Right renal pelvis (tissue), 4 donors: ENCODE data around the gene THAP9. TPM values are rescaled to one million over a fixed set of nuclear protein-coding genes. Genes with fewer than 3 reads are reported as not detected.
"Not testable (repeated sequence)": the region's sequence is repeated elsewhere in the genome, so short reads cannot be mapped to it uniquely, and the experiment has no call there.

ENCODE experiments used
- DNase-seq, 4 donors: peaks; one replicate each; pipeline ENCODE4 v3.0.0-alpha.2; 2013; ENCODE audit warnings: low read depth in 4 of 4, low spot score in 3 of 4, missing footprints in 1 of 4
- polyA plus RNA-seq, 4 donors: library from polyadenylated mRNA; unstranded; fragments of 120-200 nt; gene quantifications; one replicate each; pipeline ENCODE4 v1.2.1, GENCODE V29; 2013; ENCODE audit not compliant: insufficient read length in 4 of 4

Gene THAP9
- polyA plus RNA-seq, 4 donors = 9.5 to 11.6 (median 10.8) TPM

DNA sequence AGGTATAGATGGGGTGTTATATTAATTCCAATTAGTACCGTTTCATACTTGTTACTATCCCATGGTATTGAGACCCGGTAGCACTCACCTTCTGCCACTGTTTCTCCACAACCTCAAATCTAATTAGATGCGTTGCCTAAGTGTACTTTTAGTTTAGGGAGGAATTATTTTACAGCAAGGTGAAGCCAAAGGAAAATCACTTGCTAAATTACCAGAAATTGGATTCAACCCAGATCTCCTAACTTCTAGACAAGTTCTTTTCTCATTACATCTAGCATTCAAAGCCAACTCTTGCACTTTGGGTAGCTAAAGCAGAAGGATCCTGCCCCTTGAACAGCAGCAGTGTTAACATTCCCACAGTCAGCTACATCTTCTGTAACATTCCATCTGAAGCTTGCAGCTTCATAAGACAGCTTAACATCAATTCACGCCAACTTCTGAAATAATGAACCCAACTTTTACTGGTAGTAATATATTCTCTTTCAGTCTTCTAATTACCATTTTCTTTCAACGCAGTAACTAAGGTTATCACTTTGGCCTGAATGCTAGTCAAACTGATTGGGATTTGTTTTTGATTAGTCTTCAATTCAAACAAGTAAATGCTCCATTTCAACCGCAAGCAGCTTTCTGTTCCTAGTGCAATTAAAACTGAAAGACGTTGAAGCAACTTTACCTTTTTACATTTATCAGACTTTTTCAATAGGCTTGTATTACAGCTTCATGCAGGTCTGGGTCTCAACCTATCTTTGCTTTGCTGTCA is 8.6 kb upstream of the THAP9 start:
- no peak for DNase-seq

DNA sequence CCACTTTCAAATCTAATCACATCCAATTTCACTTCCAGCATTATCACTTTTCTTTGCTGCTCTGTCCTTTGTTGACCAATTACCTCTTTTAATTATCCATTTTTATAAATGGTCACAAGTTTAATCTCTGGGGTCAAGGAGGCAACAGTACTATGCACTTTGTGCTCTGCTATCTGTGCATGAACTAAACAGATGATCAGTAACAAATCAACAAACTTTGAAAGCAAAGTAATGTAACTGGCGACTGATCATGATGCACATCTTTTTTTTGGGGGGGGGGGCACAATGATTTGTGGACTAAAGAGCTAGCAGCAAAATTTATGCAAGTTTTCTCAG is 8.1 kb upstream of the THAP9 start:
- no peak for DNase-seq

DNA sequence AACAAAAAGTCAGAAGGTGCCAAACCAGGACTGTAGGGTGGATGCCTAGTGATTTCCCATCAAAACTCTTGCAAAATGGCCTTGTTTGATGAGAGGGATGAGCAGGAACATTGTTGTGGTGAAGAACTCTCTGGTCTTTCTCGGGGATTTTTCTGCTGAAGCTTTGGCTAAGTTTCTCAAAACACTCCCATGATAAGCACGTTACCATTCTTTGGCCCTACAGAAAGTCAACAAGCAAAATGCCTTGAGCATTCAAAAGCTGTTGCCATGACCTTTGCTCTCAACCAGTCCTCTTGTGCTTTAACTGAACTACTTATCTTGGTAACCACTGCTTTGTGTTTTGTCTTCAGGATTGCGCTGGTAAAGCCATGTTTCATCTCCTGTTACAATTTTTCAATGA is 6.6 kb upstream of the THAP9 start:
- no peak for DNase-seq

- DNase-seq = no peak
Measured at GRCh38 chr4:82896755-82897154, 3.8 kb upstream of the THAP9 start.

- no peak for DNase-seq
Measured at GRCh38 chr4:82898322-82899243, 2.0 kb upstream of the THAP9 start.

DNA sequence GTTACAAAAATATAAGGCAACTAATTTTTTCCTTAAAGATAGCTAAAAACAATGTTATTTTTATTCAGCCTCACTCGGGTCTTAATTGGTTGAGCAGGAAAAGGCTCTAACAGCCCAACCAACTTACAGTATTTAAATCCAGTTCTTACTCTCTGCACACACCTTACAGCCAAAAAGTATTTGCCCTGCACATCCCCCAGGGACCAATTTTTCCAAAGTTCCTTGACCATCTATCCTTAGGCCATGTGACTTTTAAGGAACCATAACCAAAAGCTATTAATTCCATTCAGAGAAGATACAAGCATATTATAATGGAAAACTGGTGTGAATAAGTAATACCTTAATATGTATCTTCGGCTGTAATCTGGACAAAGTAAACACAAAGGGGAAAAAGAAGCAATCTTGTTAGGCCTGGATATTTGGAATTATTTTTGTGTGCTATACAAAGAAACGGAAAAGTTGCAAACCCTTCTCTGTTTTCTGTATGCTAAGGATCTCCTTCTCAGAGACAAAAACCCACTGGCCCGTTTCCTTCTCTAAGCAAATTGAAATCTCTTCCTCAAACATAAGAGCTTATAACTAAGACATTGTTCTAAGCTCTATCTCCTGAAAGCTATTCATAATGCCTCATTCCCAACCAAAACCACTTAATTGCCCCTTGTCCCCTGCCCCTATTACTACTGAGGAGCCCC is 1.0 kb upstream of the THAP9 start:
- no peak for DNase-seq

GRCh38 chr4:82900066-82900410 is 497 bp upstream of the THAP9 start:
- peak in 1 of 4 donors; percentile 48 for DNase-seq

DNA sequence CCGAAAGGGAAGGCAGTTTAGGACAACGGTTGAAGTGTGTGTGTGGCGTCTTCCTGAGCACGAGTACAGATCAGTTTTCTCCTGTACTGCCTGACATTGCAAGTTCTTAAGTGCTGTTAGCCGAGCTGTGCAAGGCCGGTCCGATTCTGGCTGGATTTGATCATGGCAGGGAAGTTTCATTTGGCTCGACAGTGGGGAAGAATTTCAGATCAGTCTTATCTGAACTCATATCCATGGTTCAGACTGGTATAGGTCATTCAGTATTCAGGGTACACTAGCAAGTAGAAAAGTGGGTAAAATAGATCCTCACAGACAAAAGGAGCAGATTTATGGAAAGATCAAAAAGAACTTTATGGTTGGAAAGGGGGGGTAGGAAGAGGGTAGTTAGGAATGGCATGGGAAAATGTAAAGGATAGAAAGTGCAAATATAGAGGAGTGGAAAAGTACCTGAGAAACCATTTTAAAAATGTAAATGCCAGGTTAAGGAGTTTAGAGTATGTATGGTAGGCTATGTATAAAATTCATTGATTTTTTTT is 716 bp downstream of the THAP9 start:
- DNase-seq = no peak

DNA sequence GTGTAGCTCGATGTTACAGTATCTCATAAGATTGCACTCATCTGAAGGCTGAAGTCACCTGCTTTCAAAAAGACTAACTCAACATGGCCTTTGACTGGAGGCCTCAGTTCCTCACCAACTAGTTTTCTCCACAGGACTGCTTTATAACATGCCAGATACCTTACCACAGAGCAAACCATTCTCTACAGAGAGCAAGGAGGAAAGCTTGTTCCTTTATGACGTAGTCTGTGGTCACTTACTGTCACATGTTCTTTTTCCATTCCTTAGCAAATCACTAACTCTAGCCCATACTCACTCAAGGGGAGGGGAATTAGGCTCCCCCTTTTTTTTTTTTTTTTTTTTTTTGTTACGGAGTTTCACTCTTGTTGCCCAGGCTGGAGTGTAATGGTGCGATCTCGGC is 3.2 kb downstream of the THAP9 start:
- no peak for DNase-seq

- no peak for DNase-seq
Measured at GRCh38 chr4:82905205-82905604, 4.7 kb downstream of the THAP9 start.

DNA sequence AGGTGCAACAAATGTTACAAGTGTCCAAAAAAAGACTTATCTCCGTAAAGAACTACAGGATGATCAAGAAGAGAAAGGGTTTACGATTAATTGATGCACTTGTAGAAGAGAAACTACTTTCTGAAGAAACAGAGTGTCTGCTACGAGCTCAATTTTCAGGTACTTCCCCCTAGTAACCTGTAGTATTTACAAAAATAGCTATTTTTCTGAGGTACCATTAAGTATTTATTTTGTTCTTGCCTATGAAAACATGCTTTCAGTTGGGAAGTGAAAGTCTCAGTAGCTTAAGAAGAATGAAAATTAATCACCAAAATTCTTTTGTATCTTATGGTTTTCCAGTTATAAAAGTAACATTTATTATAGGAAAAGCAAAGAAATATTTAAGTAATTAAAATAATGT is 5.9 kb downstream of the THAP9 start:
- DNase-seq = no peak

GRCh38 chr4:82909326-82909725 is 8.8 kb downstream of the THAP9 start:
- DNase-seq = no peak

- no peak for DNase-seq
Measured at GRCh38 chr4:82913305-82913704, 12.8 kb downstream of the THAP9 start.

DNA sequence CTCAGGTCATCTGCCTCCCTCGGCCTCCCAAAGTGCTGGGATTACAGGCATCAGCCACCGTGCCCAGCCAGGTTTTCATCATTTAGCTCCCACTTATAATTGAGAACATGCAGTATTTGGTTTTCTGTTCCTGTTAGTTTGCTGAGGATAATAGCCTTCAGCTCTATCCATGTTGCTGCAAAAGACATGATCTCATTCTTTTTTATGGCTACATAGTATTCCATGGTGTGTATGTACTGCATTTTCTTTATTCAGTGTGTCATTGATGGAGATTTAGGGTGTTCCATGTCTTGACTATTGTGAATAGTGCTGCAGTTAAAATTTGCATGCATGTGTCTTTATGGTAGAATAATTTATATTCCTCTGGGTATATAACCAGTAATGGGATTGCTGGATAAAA is 13.4 kb downstream of the THAP9 start:
- not testable (repeated sequence) for DNase-seq

DNA sequence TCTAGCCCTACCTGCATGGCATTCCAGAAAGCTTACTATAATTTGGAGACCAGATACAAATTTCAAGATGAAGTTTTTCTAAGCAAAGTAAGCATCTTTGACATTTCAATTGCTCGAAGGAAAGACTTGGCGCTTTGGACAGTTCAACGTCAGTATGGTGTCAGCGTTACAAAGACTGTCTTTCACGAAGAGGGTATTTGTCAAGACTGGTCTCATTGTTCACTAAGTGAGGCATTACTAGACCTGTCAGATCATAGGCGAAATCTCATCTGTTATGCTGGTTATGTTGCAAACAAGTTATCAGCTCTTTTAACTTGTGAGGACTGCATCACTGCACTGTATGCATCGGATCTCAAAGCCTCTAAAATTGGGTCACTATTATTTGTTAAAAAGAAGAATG is 17.6 kb downstream of the THAP9 start:
- DNase-seq = no peak

DNA sequence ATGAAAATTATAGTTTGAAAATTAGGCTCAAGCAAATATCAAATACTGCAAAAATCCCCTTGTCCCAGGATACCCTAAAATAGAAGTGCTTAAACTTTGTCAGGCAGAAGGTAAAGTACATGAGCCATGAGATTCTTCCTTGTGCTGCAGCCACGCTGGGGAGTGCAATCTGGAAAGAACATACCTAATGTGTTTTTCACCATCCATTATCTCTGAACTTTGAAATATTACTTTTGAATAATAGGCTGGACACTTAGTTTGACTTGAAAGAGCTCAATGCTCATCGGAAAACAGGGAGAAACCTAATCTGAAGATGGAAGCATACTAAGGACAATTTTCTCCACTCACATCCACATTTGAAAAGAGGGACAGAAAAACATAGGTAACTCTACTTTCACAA is 18.9 kb downstream of the THAP9 start:
- DNase-seq = no peak

GRCh38 chr4:82921795-82922194 is 21.3 kb downstream of the THAP9 start:
- no peak for DNase-seq

DNA sequence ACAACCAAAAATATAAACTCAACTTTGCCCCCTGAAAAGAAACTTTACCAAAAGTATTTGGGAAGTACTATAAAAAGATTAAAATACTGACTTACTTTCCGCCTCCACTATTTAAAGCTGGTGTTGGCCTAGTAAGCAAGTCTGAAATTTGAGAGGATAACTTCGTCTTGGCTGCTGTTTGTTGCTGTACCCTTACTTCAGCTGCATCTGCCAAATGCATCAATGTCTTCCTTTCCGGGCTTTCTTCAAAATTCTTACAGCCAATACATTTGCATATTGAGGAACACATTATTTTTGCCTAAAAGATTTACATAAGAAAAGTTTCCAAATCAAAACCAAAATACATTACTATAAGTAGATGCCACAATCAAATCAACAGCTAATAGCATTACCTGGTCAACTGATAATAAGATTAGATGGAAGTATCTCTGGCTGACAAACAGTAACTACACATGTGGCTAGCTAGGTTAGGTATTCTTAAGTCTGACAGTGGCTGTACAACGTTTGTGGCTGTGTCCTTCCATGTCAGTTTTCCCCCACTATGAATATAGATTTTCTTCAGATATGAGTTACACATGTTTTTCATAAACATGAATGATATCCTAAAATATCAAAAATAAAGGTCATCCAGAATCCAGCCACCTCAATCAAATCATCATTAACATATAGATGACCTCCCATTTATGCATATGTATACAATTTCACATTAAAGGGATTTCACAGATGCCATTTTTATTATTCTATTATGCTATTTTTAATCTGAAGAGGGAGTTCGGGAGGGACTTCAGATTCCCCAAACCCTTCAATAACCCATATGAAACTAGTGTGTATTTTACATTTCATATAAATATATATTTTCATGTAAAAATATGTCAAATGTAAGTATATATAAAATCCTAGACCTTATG is 30.6 kb downstream of the THAP9 start:
- DNase-seq = no peak

DNA sequence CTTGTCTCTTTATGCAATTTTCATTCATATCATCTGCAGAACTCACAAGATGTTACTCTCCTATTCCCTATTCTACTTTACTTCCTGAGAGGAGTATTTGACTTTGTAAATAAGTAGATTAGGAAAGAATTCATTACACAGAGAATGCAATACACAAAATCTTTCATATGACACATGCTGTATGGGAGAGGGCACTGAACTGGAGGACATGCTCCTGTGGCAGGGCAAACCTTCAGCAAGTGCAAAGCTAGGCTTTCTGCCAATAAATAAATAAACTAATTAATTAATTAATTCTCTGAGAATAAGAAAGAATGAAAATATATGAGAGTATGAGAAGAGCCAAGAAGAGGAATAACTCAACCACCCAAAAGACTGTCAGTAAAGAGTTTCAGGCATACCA is 33.9 kb downstream of the THAP9 start:
- DNase-seq = no peak

GRCh38 chr4:82939414-82939813 is 38.9 kb downstream of the THAP9 start:
- DNase-seq = no peak
